HepG2 (cell line): ENCODE measurements around the gene MSMP.

Experiments
- TMF1 ChIP-seq: sonication (generic); formaldehyde crosslinking; IDR thresholded peaks from 2 replicates; pipeline ENCODE4 v1.8.1; 2022; ENCODE audit warnings: low read depth, missing genetic modification reagents
- TF ChIP-seq, protein P1 (sequence below): sonication (generic); formaldehyde crosslinking; IDR thresholded peaks from 2 replicates; pipeline ENCODE4 v1.5.0; 2020; ENCODE audit warnings: mild to moderate bottlenecking, missing genetic modification reagents, moderate library complexity
- TF ChIP-seq, protein P2 (sequence below): sonication (generic); formaldehyde crosslinking; IDR thresholded peaks from 2 replicates; pipeline ENCODE4 v1.8.1; 2022; ENCODE audit warnings: mild to moderate bottlenecking, missing genetic modification reagents
- TF ChIP-seq, protein P3 (sequence below): sonication (generic); formaldehyde crosslinking; IDR thresholded peaks from 2 replicates; pipeline ENCODE4 v1.5.0; 2020; ENCODE audit warnings: missing genetic modification reagents, mild to moderate bottlenecking, borderline replicate concordance

DNA sequence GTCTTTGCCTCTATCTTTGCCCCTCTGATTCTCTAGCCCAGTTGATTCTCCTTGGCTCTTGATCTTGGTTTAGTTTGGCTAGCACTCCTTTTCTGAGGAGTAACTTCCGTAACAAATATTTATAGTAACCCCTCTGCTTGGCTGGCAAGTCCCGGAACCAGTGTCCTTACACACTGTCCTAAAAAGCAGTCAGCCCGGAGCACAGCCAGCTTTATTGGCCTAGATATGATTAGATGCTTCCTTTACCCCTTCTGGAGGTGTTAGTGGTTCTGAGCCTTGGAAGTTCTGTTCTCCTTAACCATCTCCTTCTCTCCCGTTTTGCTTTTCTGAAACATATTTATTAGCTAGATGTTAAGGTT is 17.0 kb upstream of the MSMP start:
- TF ChIP-seq, protein P1, sequence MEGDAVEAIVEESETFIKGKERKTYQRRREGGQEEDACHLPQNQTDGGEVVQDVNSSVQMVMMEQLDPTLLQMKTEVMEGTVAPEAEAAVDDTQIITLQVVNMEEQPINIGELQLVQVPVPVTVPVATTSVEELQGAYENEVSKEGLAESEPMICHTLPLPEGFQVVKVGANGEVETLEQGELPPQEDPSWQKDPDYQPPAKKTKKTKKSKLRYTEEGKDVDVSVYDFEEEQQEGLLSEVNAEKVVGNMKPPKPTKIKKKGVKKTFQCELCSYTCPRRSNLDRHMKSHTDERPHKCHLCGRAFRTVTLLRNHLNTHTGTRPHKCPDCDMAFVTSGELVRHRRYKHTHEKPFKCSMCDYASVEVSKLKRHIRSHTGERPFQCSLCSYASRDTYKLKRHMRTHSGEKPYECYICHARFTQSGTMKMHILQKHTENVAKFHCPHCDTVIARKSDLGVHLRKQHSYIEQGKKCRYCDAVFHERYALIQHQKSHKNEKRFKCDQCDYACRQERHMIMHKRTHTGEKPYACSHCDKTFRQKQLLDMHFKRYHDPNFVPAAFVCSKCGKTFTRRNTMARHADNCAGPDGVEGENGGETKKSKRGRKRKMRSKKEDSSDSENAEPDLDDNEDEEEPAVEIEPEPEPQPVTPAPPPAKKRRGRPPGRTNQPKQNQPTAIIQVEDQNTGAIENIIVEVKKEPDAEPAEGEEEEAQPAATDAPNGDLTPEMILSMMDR, result no peak
- TF ChIP-seq TMF1 (CRISPR knock-in tag), result no peak
- TF ChIP-seq, protein P2, sequence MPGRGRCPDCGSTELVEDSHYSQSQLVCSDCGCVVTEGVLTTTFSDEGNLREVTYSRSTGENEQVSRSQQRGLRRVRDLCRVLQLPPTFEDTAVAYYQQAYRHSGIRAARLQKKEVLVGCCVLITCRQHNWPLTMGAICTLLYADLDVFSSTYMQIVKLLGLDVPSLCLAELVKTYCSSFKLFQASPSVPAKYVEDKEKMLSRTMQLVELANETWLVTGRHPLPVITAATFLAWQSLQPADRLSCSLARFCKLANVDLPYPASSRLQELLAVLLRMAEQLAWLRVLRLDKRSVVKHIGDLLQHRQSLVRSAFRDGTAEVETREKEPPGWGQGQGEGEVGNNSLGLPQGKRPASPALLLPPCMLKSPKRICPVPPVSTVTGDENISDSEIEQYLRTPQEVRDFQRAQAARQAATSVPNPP (CRISPR knock-in tag), result no peak
- TF ChIP-seq, protein P3, sequence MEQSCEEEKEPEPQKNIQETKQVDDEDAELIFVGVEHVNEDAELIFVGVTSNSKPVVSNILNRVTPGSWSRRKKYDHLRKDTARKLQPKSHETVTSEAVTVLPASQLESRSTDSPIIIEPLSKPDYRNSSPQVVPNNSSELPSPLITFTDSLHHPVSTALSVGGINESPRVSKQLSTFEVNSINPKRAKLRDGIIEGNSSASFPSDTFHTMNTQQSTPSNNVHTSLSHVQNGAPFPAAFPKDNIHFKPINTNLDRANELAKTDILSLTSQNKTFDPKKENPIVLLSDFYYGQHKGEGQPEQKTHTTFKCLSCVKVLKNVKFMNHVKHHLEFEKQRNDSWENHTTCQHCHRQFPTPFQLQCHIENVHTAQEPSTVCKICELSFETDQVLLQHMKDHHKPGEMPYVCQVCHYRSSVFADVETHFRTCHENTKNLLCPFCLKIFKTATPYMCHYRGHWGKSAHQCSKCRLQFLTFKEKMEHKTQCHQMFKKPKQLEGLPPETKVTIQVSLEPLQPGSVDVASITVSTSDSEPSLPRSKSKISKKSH (CRISPR knock-in tag), result no peak
